Left cardiac atrium (tissue), 4 donors: ENCODE measurements around the gene SLX4IP. TPM values are rescaled to one million over a fixed set of nuclear protein-coding genes. Genes with fewer than 3 reads are reported as not detected.

Source experiments
- ATAC-seq, 2 donors: fragments of 200-7000 bp; cut with Tn5 transposase; one replicate each; pipeline ENCODE4 v1.9.1; 2020; ENCODE audit warnings: mild to moderate bottlenecking in 2 of 2, moderate library complexity in 2 of 2
- DNase-seq: peaks from one replicate; pipeline ENCODE4 v3.0.0-alpha.2; 2020
- intact Hi-C, 2 donors: fragments of 100-400 bp; cut with DNase I; formaldehyde crosslinking; loops; one replicate each; pipeline versions ENCODE4 v1.14.1 to v1.15.1; 2022 to 2023
- total RNA-seq, 2 donors: library from RNA; stranded (reverse); fragmentation: NEBNext Ultra II Directional; extraction: Animal tissue kit (Norgen Biotek cat#: 25700); gene quantifications; one replicate each; pipeline ENCODE4 v1.2.1, GENCODE V29; 2021
- donor health status: DM: no; HTN: yes; CAD: no.
- donor health status: DM: no; HTN: yes; CAD: no; lungs with severe emphysema.
- donor health status: DM: yes; HTN: yes; CAD: no.
- donor health status: Dilated cardiomyopathy.

SLX4IP gene
- total RNA-seq, 2 donors from 2014 or later = 1.7 to 3.1 TPM

GRCh38 chr20:10530883-10531282, 95.8 kb downstream of the SLX4IP start:
- intact Hi-C loops = loop anchor here in 1 of 2 donors (10.0 kb wide), 1 partner anchor 56 kb away; no protein-coding TSS in a partner anchor
- DNase-seq (no peak), ATAC-seq (no peak)

GRCh38 chr20:10531848-10532247, 96.7 kb downstream of the SLX4IP start:
- DNase-seq (no peak), ATAC-seq (no peak)
- intact Hi-C loops = loop anchor here in 1 of 2 donors (10.0 kb wide), 1 partner anchor 57 kb away; no protein-coding TSS in a partner anchor

DNA sequence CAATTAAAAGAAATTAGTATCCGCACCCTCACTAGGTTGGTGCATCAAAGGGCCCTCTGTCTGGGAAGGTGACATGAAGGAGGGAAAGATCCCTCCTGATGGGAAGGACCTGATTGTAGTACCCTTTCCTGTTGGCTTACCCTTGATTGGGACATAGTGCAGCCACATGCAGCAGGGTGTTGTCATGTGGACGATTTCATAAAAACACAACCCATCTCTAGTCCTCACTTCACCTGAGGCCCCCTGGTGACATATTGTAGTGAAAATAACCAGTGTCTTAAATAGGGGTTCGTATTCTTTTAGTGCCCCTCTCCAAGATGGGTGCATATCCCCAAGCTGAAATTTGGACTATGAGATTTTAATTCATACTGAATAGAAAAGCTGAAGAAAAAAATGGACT, 97.3 kb downstream of the SLX4IP start:
- ATAC-seq (no peak), DNase-seq (no peak)
- intact Hi-C loops = loop anchor here in 1 of 2 donors (10.0 kb wide), 1 partner anchor 58 kb away; no protein-coding TSS in a partner anchor

- DNase-seq (no peak), ATAC-seq (no peak)
- intact Hi-C loops = loop anchor here in 1 of 2 donors (10.0 kb wide), 1 partner anchor 62 kb away; no protein-coding TSS in a partner anchor
Measured at GRCh38 chr20:10536531-10536930, 101.4 kb downstream of the SLX4IP start.

- DNase-seq (no peak), ATAC-seq (no peak)
- intact Hi-C loops = loop anchor here in 1 of 2 donors (10.0 kb wide), 1 partner anchor 63 kb away; no protein-coding TSS in a partner anchor
Measured at GRCh38 chr20:10537850-10538480, 102.9 kb downstream of the SLX4IP start.

- intact Hi-C loops = loop anchor here in 1 of 2 donors (10.0 kb wide), 1 partner anchor 64 kb away; no protein-coding TSS in a partner anchor
Measured at GRCh38 chr20:10538768-10539167, 103.7 kb downstream of the SLX4IP start.

GRCh38 chr20:10539818-10540553, 104.9 kb downstream of the SLX4IP start:
- DNase-seq = no peak
- intact Hi-C loops = loop anchor here in 1 of 2 donors (10.0 kb wide), 2 partner anchors 65 to 565 kb away; no protein-coding TSS in a partner anchor
- no peak for ATAC-seq

More at GRCh38 chr20:10538768-10539167, 103.7 kb downstream of the SLX4IP start:
- no peak for DNase-seq
- no peak for ATAC-seq

GRCh38 chr20:10540636-10541493, 105.8 kb downstream of the SLX4IP start:
- DNase-seq (no peak), ATAC-seq (peak in 1 of 2 donors; percentile 49)
- intact Hi-C loops = loop anchor here in 1 of 2 donors (10.0 kb wide), 1 partner anchor 566 kb away; no protein-coding TSS in a partner anchor

DNA sequence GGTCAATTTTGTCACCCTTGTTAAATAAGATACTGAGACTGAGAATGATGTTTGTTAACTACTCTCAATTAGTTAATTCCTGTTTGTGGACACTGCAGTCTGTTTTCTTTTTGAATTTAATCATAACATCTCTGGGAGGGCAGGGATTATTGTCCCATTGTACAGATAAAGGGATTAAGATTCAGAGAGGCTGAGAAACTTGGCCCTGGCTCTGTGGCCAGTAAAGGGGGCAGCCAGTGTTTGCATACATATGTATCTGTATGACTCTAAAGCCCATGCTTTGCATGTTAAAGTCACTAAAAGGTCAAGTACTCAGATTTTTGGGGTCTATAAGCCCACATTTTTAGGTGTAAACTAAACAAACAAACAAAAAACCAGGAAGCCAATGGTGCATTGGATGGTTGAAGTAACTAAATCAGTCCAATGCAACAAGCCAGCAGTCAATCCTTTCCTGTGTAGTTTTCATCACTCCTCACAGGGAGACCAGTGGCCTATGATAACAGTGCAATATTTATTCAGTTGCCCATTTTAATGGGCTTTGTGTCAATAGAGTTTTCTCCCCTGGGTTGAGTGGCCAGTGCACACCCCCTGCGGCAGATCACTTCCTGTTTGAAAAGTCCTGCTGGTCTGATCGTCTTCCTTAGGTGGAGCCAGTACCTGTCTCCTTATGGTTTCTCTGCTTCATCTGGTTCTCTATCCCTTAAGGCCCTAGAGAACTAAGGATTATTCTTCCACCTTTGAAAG, 106.7 kb downstream of the SLX4IP start:
- intact Hi-C loops = loop anchor here in 1 of 2 donors (10.0 kb wide), 1 partner anchor 567 kb away; no protein-coding TSS in a partner anchor
- DNase-seq (no peak), ATAC-seq (no peak)

GRCh38 chr20:10542442-10542841, 107.3 kb downstream of the SLX4IP start:
- no peak for ATAC-seq

DNA sequence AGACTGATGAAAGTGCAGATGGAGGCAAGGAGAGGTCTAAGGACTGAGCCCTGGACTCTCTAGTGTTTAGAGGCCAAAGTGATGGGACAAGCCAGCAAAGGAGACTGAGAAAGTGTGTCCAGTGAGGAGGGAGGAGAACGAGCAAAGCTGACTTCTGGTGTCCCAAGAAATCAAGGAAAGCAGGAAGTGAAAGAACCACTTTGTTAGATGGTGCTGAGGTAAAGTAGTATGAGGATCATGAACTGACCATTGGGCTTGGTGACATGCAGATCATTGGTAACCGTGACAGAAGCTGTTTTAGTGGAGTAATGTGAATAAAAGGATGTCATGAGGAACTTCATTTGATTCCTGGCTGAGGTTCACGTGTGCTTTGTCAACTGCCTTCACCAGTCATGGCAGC, 108.4 kb downstream of the SLX4IP start:
- DNase-seq = no peak
- intact Hi-C loops = loop anchor here in 1 of 2 donors (10.0 kb wide), 1 partner anchor 569 kb away; no protein-coding TSS in a partner anchor
- no peak for ATAC-seq

More at GRCh38 chr20:10542442-10542841, 107.3 kb downstream of the SLX4IP start:
- no peak for DNase-seq
- intact Hi-C loops = loop anchor here in 1 of 2 donors (10.0 kb wide), 1 partner anchor 568 kb away; no protein-coding TSS in a partner anchor

DNA sequence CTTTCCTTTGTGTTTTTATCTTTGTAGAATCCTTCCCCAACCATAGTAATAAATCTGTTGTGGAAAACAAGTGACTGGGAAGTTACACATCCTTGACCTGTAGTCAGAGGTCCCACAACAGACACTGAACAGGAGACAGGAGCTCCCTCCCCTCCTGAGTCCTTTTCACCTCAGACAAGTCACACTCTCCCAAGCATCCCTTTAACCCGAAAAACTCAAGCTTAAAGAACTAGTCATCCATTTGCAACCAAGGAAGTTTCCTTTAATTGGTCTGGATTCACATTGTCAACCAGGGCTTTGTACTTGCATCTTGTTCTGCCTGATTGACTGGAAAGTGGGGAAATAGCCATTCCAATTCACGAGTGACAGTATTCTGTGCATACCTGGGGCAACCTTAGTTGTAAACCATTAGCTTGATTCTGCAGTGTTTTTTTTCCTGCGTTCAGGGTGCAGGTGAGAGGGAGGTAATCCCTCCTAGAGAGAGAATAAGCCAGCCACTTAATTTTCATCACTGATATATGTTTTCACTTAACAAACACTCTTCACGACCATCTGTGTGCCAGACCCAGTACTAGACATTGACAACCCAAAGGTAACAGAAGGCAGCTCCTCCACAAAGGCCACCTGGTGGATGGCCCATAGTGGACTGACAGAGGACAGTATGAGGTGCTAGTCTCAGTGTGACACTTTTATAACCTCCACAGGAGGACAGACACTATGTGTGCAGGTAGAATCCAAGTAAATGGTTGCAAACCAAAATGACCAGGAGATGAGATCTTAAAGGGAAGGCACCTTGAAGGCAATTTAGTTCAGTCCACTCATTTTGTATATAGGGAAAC, 112.4 kb downstream of the SLX4IP start:
- DNase-seq (no peak), ATAC-seq (no peak)
- intact Hi-C loops = loop anchor here in 1 of 2 donors (10.0 kb wide), 1 partner anchor 573 kb away; no protein-coding TSS in a partner anchor

- intact Hi-C loops = loop anchor here in 1 of 2 donors (10.0 kb wide), 1 partner anchor 575 kb away; no protein-coding TSS in a partner anchor
- ATAC-seq (no peak), DNase-seq (no peak)
Measured at GRCh38 chr20:10549511-10549910, 114.4 kb downstream of the SLX4IP start.

- ATAC-seq (no peak), DNase-seq (no peak)
- intact Hi-C loops = loop anchor here (5.0 kb wide), 2 partner anchors 97 to 722 kb away; no protein-coding TSS in a partner anchor
Measured at GRCh38 chr20:10550204-10551118, 115.4 kb downstream of the SLX4IP start.

GRCh38 chr20:10551732-10552724, 116.9 kb downstream of the SLX4IP start:
- ATAC-seq (peak in 1 of 2 donors; percentile 36), DNase-seq (no peak)
- intact Hi-C loops = loop anchor here (2.0 to 5.0 kb wide), 4 partner anchors 95 to 993 kb away; no protein-coding TSS in a partner anchor
